Hepatocyte (in vitro differentiated cells): Measurements from ENCODE around the gene OR8B4. TPM values are rescaled to one million over a fixed set of nuclear protein-coding genes. Genes with fewer than 3 reads are reported as not detected.
A peak's percentile ranks its signal among the peaks of the same experiment; 100 is the strongest.
"Not testable (repeated sequence)": the region's sequence is repeated elsewhere in the genome, so short reads cannot be mapped to it uniquely, and the experiment has no call there.

Source experiments
- DNase-seq: peaks from one replicate; pipeline ENCODE4 v3.0.0-alpha.2; 2016; ENCODE audit warnings: low spot score
- H2AFZ ChIP-seq: fragments of 200-600 bp; sonication (generic); 2 replicates; pipeline ENCODE4 v1.6.0; 2016; ENCODE audit warnings: antibody characterized with exemption, mild to moderate bottlenecking
- H3K27ac ChIP-seq: fragments of 200-600 bp; sonication (generic); 2 replicates; pipeline ENCODE4 v1.5.1; 2016; ENCODE audit warnings: mild to moderate bottlenecking
- H3K27me3 ChIP-seq: fragments of 200-600 bp; sonication (generic); 2 replicates; pipeline ENCODE4 v1.6.1; 2016
- H3K36me3 ChIP-seq: fragments of 200-600 bp; sonication (generic); replicated peaks from 2 replicates; pipeline ENCODE4 v1.5.1; 2016; ENCODE audit warnings: low read depth; ENCODE audit not compliant: insufficient read depth
- H3K4me1 ChIP-seq: fragments of 200-600 bp; sonication (generic); 2 replicates; pipeline ENCODE4 v1.5.1; 2016; ENCODE audit warnings: mild to moderate bottlenecking, moderate library complexity; ENCODE audit not compliant: insufficient read depth
- H3K4me2 ChIP-seq: fragments of 200-600 bp; sonication (generic); 2 replicates; pipeline ENCODE4 v1.6.0; 2016
- H3K4me3 ChIP-seq: fragments of 200-600 bp; sonication (generic); 2 replicates; pipeline ENCODE4 v1.5.1; 2016; ENCODE audit warnings: mild to moderate bottlenecking
- H3K79me2 ChIP-seq: fragments of 200-600 bp; sonication (generic); 2 replicates; pipeline ENCODE4 v1.6.0; 2017; ENCODE audit warnings: mild to moderate bottlenecking
- H3K9me2 ChIP-seq: fragments of 200-600 bp; sonication (generic); replicated peaks from 2 replicates; pipeline ENCODE4 v1.6.0; 2017; ENCODE audit warnings: mild to moderate bottlenecking; ENCODE audit not compliant: insufficient read depth
- H3K9me3 ChIP-seq: fragments of 200-600 bp; sonication (generic); 2 replicates; pipeline ENCODE4 v1.5.1; 2016; ENCODE audit warnings: low read depth, mild to moderate bottlenecking
- H4K20me1 ChIP-seq: fragments of 200-600 bp; sonication (generic); 2 replicates; pipeline ENCODE4 v1.6.0; 2016; ENCODE audit warnings: mild to moderate bottlenecking; ENCODE audit not compliant: insufficient read depth, poor library complexity, severe bottlenecking
- EZH2 ChIP-seq: fragments of 200-600 bp; sonication (generic); IDR thresholded peaks from 2 replicates; pipeline ENCODE4 v1.6.1; 2016; ENCODE audit warnings: antibody characterized with exemption, mild to moderate bottlenecking, borderline replicate concordance
- EZH2phosphoT487 ChIP-seq: fragments of 200-600 bp; sonication (generic); IDR thresholded peaks from one replicate; pipeline ENCODE4 v1.6.1; 2018; ENCODE audit warnings: antibody characterized with exemption, mild to moderate bottlenecking, low read depth, moderate library complexity; ENCODE audit not compliant: unreplicated experiment, severe bottlenecking
- WGBS: methylation state at CpG from one replicate; pipeline ENCODE4 v1.1.6; 2016; ENCODE audit warnings: low lambda C conversion rate; ENCODE audit errors: missing lambda C conversion rate; 5-methylcytosine and 5-hydroxymethylcytosine counted together
- polyA plus RNA-seq: library from polyadenylated mRNA; unstranded; fragments of >200 nt; fragmentation: Nextera tagmentation; extraction: Ambion mirVana; gene quantifications from 2 replicates; pipeline ENCODE4 v1.2.1, GENCODE V29; 2016
- total RNA-seq: library from RNA; depleted of rRNA; stranded (reverse); fragments of >200 nt; gene quantifications from 2 replicates; pipeline ENCODE4 v1.2.3, GENCODE V29; 2014
- TF ChIP-seq, protein P1 (sequence below): fragments of 200-600 bp; sonication (generic); IDR thresholded peaks from 2 replicates; pipeline ENCODE4 v1.5.1; 2016; ENCODE audit warnings: antibody characterized with exemption, mild to moderate bottlenecking; ENCODE audit not compliant: poor library complexity

OR8B4 gene
- total and polyA plus RNA-seq, 2 experiments from 2014 or later: not detected

DNA sequence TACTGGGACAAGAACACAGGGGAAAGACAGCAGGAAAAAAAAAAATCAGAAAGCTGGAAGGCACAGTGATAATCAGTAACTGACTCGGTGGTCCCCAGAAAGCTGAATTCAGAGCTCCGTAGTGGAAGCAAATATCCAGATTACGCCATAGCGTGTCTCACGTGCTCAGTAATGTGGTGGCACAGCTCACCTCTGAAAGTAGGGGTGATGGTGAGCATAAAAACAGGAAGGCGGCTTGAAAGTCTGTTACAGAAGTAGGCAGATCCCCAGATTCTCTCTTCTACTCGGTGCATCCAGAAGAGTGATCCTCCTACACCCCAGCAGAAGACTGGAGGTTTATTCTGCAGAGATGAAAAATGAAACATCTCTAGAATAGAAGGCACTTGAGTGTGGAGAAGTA lies 14.8 kb downstream of the OR8B4 start:
- H3K4me2 ChIP-seq: no peak overlapping the region
- H4K20me1 ChIP-seq: no peaks in the 10 kb centered on the region
- H3K27me3 ChIP-seq: peaks cover 9% of the 10 kb centered on the region
- H3K27ac ChIP-seq: no peak overlapping the region
- no peak overlapping the region for H2AFZ ChIP-seq
- no peaks in the 10 kb centered on the region for H3K9me2 ChIP-seq
- DNase-seq: no peak
- H3K79me2 ChIP-seq: no peaks in the 10 kb centered on the region
- 73% methylated on average over 7 of the region's 7 CpGs for WGBS
- no peaks in the 10 kb centered on the region for H3K9me3 ChIP-seq
- H3K4me1 ChIP-seq: no peaks in the 10 kb centered on the region
- H3K4me3 ChIP-seq: no peak overlapping the region
- TF ChIP-seq, protein P1, sequence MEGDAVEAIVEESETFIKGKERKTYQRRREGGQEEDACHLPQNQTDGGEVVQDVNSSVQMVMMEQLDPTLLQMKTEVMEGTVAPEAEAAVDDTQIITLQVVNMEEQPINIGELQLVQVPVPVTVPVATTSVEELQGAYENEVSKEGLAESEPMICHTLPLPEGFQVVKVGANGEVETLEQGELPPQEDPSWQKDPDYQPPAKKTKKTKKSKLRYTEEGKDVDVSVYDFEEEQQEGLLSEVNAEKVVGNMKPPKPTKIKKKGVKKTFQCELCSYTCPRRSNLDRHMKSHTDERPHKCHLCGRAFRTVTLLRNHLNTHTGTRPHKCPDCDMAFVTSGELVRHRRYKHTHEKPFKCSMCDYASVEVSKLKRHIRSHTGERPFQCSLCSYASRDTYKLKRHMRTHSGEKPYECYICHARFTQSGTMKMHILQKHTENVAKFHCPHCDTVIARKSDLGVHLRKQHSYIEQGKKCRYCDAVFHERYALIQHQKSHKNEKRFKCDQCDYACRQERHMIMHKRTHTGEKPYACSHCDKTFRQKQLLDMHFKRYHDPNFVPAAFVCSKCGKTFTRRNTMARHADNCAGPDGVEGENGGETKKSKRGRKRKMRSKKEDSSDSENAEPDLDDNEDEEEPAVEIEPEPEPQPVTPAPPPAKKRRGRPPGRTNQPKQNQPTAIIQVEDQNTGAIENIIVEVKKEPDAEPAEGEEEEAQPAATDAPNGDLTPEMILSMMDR: no peak
- no peak for TF ChIP-seq EZH2
- TF ChIP-seq EZH2phosphoT487: no peak
- no peaks in the 10 kb centered on the region for H3K36me3 ChIP-seq

DNA sequence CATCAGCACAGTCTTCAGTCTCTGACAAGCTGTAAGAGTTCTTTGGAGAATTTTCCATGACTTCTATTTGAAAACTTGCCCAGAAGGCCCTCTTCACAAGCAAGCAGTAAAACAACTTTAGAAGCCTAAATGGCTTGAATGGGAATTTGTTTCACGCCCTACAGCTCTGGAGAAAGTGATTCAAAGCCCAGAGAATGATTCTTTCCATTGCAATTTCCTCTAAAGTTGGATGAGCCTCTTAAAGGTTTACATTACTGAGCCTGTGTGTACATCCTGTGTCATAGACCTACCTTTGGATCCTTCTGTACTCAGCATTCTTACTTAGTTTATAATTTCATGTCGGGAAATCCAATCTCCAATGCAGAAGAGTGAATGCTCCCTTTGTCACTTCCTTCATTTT lies 19.1 kb downstream of the OR8B4 start:
- Histone ChIP-seq H3K36me3 (no peaks in the 10 kb centered on the region), H3K27ac (no peak overlapping the region), H3K79me2 (no peaks in the 10 kb centered on the region), H3K9me3 (no peaks in the 10 kb centered on the region), H3K27me3 (peaks cover 9% of the 10 kb centered on the region), H3K4me1 (no peaks in the 10 kb centered on the region), H3K4me2 (no peak overlapping the region), H2AFZ (no peak overlapping the region), H3K9me2 (no peaks in the 10 kb centered on the region), H4K20me1 (no peaks in the 10 kb centered on the region), H3K4me3 (no peak overlapping the region)
- TF ChIP-seq EZH2phosphoT487 (no peak), EZH2 (no peak)
- WGBS: 85% methylated on average over 2 of the region's 2 CpGs
- DNase-seq: no peak

DNA sequence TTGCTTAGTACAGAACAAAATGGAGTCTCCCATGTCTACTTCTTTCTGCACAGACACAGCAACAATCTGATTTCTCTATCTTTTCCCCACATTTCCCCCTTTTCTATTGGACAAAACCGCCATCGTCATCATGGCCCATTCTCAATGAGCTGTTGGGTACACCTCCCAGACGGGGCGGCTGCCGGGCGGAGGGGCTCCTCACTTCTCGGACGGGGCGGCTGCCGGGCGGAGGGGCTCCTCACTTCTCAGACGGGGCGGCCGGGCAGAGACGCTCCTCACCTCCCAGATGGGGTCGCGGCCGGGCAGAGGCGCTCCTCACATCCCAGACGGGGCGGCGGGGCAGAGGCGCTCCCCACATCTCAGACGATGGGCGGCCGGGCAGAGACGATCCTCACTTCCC lies 21.5 kb downstream of the OR8B4 start:
- not testable (repeated sequence) for H3K27me3 ChIP-seq

DNA sequence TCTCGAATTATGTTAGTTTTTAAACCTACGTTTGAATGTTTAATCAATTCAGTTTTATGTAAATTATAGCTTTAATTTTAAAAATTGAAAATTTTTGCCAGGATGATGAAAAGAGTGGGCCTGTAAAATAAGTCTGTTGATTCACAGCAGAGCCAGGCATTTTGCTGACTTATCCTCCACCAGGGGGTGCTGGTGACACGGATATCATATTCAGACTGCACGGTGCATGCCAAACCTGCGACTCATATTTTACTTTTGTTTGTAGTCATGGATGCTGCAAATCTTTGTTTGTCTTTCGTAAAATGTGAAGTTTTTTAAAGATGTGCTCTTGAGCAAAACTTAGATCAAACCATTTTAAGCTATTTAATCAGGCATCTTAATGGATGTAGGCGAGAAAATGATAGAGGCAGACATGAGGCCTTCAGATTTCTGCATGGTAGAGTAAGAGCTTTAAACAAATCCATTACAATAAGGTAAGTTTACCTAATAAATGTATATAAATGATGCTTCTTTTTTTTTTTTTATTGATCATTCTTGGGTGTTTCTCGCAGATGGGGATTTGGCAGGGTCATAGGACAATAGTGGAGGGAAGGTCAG lies 22.2 kb downstream of the OR8B4 start:
- no peak overlapping the region for H3K4me2 ChIP-seq
- no peak overlapping the region for H2AFZ ChIP-seq
- H3K4me3 ChIP-seq: no peak overlapping the region
- no peak overlapping the region for H3K27ac ChIP-seq
- TF ChIP-seq EZH2 (no peak), EZH2phosphoT487 (no peak)
- TF ChIP-seq, protein P1: peak; percentile 76
- no peaks in the 10 kb centered on the region for H4K20me1 ChIP-seq
- no peaks in the 10 kb centered on the region for H3K9me3 ChIP-seq
- H3K36me3 ChIP-seq: no peaks in the 10 kb centered on the region
- peak; percentile 91 for DNase-seq
- H3K27me3 ChIP-seq: peaks cover 1% of the 10 kb centered on the region
- no peaks in the 10 kb centered on the region for H3K4me1 ChIP-seq
- WGBS: 44% methylated on average over 8 of the region's 8 CpGs
- no peaks in the 10 kb centered on the region for H3K79me2 ChIP-seq
- H3K9me2 ChIP-seq: no peaks in the 10 kb centered on the region

More for the DNA sequence above, 21.5 kb downstream of the OR8B4 start:
- H3K36me3 ChIP-seq, H3K4me3 ChIP-seq, H2AFZ ChIP-seq, H3K9me3 ChIP-seq, H3K79me2 ChIP-seq, H3K9me2 ChIP-seq, H3K4me2 ChIP-seq, DNase-seq, H4K20me1 ChIP-seq, H3K4me1 ChIP-seq, H3K27ac ChIP-seq: not testable (repeated sequence)
- 100% methylated on average over 9 of the region's 27 CpGs for WGBS
